Omental fat pad (tissue), 4 donors: ENCODE measurements around the gene ADGRF1. TPM values are rescaled to one million over a fixed set of nuclear protein-coding genes. Genes with fewer than 3 reads are reported as not detected.

ENCODE experiments used
- ATAC-seq: fragments of 150-250 bp; one replicate; pipeline ENCODE4 v1.9.1; 2016; ENCODE audit warnings: mild to moderate bottlenecking, moderate library complexity; ENCODE audit not compliant: low FRiP score
- DNase-seq: peaks from one replicate; pipeline ENCODE4 v3.0.0-alpha.2; 2019; ENCODE audit warnings: low spot score
- CTCF ChIP-seq, 3 donors: fragments of 450-650 bp; IDR thresholded peaks; one replicate each; pipeline ENCODE4 v1.5.1; 2016 to 2017; ENCODE audit warnings: antibody characterized with exemption in 3 of 3, mild to moderate bottlenecking in 3 of 3, moderate library complexity in 2 of 3
- total RNA-seq, 4 donors: library from RNA; depleted of rRNA; stranded (reverse); fragments of >200 nt; gene quantifications; one replicate each; pipeline ENCODE4 v1.1.0, GENCODE V29; 2016

ADGRF1 gene
- total RNA-seq, 4 donors from 2014 or later: not detected

GRCh38 chr6:47072667-47073066, 30.5 kb upstream of the ADGRF1 start:
- ATAC-seq (no peak), DNase-seq (no peak)
- no peak for TF ChIP-seq CTCF (IDR thresholded peaks at IDR 0.05)

GRCh38 chr6:47071681-47072080, 29.5 kb upstream of the ADGRF1 start:
- no peak for ATAC-seq
- TF ChIP-seq CTCF (IDR thresholded peaks at IDR 0.05): no peak
- DNase-seq: no peak

GRCh38 chr6:47070461-47070860, 28.3 kb upstream of the ADGRF1 start:
- no peak for TF ChIP-seq CTCF (IDR thresholded peaks at IDR 0.05)
- ATAC-seq (no peak), DNase-seq (no peak)

GRCh38 chr6:47069156-47069555, 27.0 kb upstream of the ADGRF1 start:
- no peak for ATAC-seq
- no peak for TF ChIP-seq CTCF (IDR thresholded peaks at IDR 0.05)
- DNase-seq: no peak

GRCh38 chr6:47066418-47066817, 24.3 kb upstream of the ADGRF1 start:
- no peak for ATAC-seq
- no peak for TF ChIP-seq CTCF (IDR thresholded peaks at IDR 0.05)
- no peak for DNase-seq

- no peak for DNase-seq
- ATAC-seq: no peak
- no peak for TF ChIP-seq CTCF (IDR thresholded peaks at IDR 0.05)
These were observed 22.1 kb upstream of the ADGRF1 start for GRCh38 chr6:47064274-47064673.

GRCh38 chr6:47062346-47062745, 20.2 kb upstream of the ADGRF1 start:
- DNase-seq: no peak
- no peak for ATAC-seq
- TF ChIP-seq CTCF (IDR thresholded peaks at IDR 0.05): no peak
